Type B pancreatic cell (in vitro differentiated cells): ENCODE results near the gene NXF1. TPM values are rescaled to one million over a fixed set of nuclear protein-coding genes. Genes with fewer than 3 reads are reported as not detected.
A peak's percentile ranks its signal among the peaks of the same experiment; 100 is the strongest.

Experiments
- DNase-seq: peaks from one replicate; pipeline ENCODE4 v3.0.0; 2021; ENCODE audit warnings: mixed read lengths; ENCODE audit not compliant: unreplicated experiment; ENCODE audit errors: extremely low spot score
- H3K27ac Mint-ChIP-seq: 2 replicates; pipeline ENCODE4 v1.8.0; 2021; ENCODE audit warnings: mild to moderate bottlenecking, mixed read lengths
- H3K27me3 Mint-ChIP-seq: 2 replicates; pipeline ENCODE4 v1.8.0; 2021; ENCODE audit warnings: mixed read lengths
- H3K36me3 Mint-ChIP-seq: 2 replicates; pipeline ENCODE4 v1.8.0; 2021; ENCODE audit warnings: mixed read lengths
- H3K4me1 Mint-ChIP-seq: one replicate; pipeline ENCODE4 v1.8.0; 2021; ENCODE audit warnings: mixed read lengths; ENCODE audit not compliant: unreplicated experiment
- H3K4me3 Mint-ChIP-seq: 2 replicates; pipeline ENCODE4 v1.8.0; 2021; ENCODE audit warnings: mild to moderate bottlenecking, mixed read lengths
- H3K9me3 Mint-ChIP-seq: 2 replicates; pipeline ENCODE4 v1.8.0; 2021; ENCODE audit warnings: mixed read lengths
- total RNA-seq: library from RNA; stranded (reverse); gene quantifications from 2 replicates; pipeline ENCODE4 v1.2.1, GENCODE V29; 2021; ENCODE audit warnings: low replicate concordance
- TF ChIP-seq, protein P1 (sequence below): fragments of 200-600 bp; sonication (generic); conservative IDR thresholded peaks from 2 replicates; pipeline ENCODE4 v1.5.0; 2021; ENCODE audit warnings: antibody characterized with exemption, mild to moderate bottlenecking

Gene NXF1
- total RNA-seq, 1 donor from 2014 or later = 111 TPM

DNA sequence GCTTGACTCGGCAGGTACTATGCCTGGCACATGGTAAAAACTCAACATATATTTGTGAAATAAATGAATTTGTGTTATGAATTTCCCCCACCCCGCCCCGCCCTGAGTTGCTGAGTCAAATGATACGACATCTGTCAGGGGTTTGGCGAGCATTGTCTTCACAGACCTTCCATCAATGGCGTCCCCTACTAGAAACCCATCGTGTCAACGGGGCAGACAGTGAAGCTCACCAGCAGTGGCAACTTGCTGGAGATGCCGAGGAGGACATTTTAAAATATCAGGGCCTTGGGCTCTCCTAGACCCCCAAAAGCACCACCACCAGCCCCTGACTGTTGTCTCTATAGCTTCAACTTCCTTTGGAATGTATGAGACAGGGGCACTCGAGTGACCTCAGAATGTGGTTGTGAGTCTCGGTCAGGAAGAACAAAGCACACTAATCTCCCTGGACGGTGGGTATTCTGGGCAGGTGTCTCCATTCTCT lies 761 bp upstream of the NXF1 start:
- peak overlapping the region; percentile 100 for H3K4me3 Mint-ChIP-seq
- TF ChIP-seq, protein P1, sequence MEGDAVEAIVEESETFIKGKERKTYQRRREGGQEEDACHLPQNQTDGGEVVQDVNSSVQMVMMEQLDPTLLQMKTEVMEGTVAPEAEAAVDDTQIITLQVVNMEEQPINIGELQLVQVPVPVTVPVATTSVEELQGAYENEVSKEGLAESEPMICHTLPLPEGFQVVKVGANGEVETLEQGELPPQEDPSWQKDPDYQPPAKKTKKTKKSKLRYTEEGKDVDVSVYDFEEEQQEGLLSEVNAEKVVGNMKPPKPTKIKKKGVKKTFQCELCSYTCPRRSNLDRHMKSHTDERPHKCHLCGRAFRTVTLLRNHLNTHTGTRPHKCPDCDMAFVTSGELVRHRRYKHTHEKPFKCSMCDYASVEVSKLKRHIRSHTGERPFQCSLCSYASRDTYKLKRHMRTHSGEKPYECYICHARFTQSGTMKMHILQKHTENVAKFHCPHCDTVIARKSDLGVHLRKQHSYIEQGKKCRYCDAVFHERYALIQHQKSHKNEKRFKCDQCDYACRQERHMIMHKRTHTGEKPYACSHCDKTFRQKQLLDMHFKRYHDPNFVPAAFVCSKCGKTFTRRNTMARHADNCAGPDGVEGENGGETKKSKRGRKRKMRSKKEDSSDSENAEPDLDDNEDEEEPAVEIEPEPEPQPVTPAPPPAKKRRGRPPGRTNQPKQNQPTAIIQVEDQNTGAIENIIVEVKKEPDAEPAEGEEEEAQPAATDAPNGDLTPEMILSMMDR = peak; percentile 9
- no peaks in the 10 kb centered on the region for H3K27me3 Mint-ChIP-seq
- H3K27ac Mint-ChIP-seq = peak overlapping the region; percentile 98
- DNase-seq = no peak
- no peaks in the 10 kb centered on the region for H3K9me3 Mint-ChIP-seq
- H3K4me1 Mint-ChIP-seq = peaks cover 10% of the 10 kb centered on the region
- peaks cover 20% of the 10 kb centered on the region for H3K36me3 Mint-ChIP-seq

- peaks cover 28% of the 10 kb centered on the region for H3K36me3 Mint-ChIP-seq
- no peak for DNase-seq
- peak overlapping the region; percentile 100 for H3K4me3 Mint-ChIP-seq
- no peaks in the 10 kb centered on the region for H3K27me3 Mint-ChIP-seq
- TF ChIP-seq, protein P1 = no peak
- peaks cover 9% of the 10 kb centered on the region for H3K4me1 Mint-ChIP-seq
- H3K9me3 Mint-ChIP-seq = no peaks in the 10 kb centered on the region
- peak overlapping the region; percentile 98 for H3K27ac Mint-ChIP-seq
These were observed 747 bp downstream of the NXF1 start for GRCh38 chr11:62804310-62805075.

DNA sequence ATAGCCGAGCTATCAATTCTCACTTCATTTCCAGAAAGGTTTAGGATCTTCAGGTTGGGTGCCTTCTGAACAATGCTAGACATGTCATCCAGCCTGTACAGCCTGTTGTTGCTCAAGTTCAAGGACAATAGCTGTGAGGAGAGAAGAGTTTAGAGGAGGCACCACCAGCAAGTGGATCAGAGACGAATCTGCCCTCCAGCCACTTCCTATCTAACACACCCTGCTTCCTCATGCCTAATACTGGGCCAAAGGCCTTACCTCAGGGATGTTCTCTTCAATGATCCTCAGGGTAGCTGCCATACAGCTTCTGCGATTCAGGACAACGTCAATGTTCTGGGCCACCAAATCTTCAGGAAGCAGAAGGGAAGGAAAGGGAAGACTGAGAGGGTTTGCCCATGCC lies 4.2 kb downstream of the NXF1 start:
- Mint-ChIP-seq H3K4me1 (peaks cover 9% of the 10 kb centered on the region), H3K9me3 (no peaks in the 10 kb centered on the region), H3K36me3 (peaks cover 30% of the 10 kb centered on the region), H3K27me3 (no peaks in the 10 kb centered on the region), H3K4me3 (peak overlapping the region; percentile 50), H3K27ac (peak overlapping the region; percentile 85)
- TF ChIP-seq, protein P1 = no peak
- no peak for DNase-seq

DNA sequence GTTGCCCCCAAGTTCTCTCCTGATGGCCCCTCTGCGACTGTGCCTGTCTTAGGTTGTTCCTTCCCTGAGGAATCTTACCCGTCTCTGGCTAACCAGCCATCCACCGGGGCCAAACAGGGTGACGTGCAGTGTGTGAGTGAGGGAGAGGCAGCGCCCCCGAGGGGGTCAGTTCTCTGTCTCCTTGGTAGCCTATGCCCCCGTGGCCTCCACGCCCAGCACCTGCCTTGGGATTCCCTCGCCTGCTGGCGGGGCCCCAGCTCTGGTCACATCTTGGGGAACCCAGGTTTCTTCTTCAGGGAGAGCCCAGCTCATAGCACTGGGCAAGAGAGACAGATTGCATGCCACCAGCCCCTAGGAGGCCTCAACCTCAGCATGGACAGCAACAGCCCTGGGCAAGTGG lies 5.8 kb downstream of the NXF1 start:
- peaks cover 9% of the 10 kb centered on the region for H3K4me1 Mint-ChIP-seq
- DNase-seq = no peak
- H3K4me3 Mint-ChIP-seq = no peak overlapping the region
- H3K27ac Mint-ChIP-seq = peak overlapping the region; percentile 39
- no peaks in the 10 kb centered on the region for H3K9me3 Mint-ChIP-seq
- peaks cover 40% of the 10 kb centered on the region for H3K36me3 Mint-ChIP-seq
- TF ChIP-seq, protein P1 = no peak
- H3K27me3 Mint-ChIP-seq = no peaks in the 10 kb centered on the region

GRCh38 chr11:62796281-62796680 lies 9.0 kb downstream of the NXF1 start:
- H3K9me3 Mint-ChIP-seq = no peaks in the 10 kb centered on the region
- peaks cover 10% of the 10 kb centered on the region for H3K4me1 Mint-ChIP-seq
- TF ChIP-seq, protein P1 = no peak
- no peak overlapping the region for H3K4me3 Mint-ChIP-seq
- H3K27me3 Mint-ChIP-seq = no peaks in the 10 kb centered on the region
- no peak for DNase-seq
- no peak overlapping the region for H3K27ac Mint-ChIP-seq
- peaks cover 42% of the 10 kb centered on the region for H3K36me3 Mint-ChIP-seq
